Mammary epithelial cell (primary cell): ENCODE data around the gene NPY4R.
"Not testable (repeated sequence)": the region's sequence is repeated elsewhere in the genome, so short reads cannot be mapped to it uniquely, and the experiment has no call there.

Experiments
- EZH2 ChIP-seq: IDR thresholded peaks from 2 replicates; pipeline ENCODE4 v1.6.1; 2012; ENCODE audit warnings: low read length, inconsistent platforms, borderline replicate concordance
- TF ChIP-seq, protein P1 (sequence below), 2 donors: IDR thresholded peaks in 1 of 2; conservative IDR thresholded peaks in 1 of 2; 2 replicates each; pipeline ENCODE4 v1.5.1; 2011 to 2012; ENCODE audit warnings: inconsistent platforms in 2 of 2, low read length in 2 of 2, mild to moderate bottlenecking in 2 of 2, control low read depth in 1 of 2, low read depth in 1 of 2; ENCODE audit not compliant: insufficient read depth in 1 of 2; ENCODE audit errors: extremely low read depth in 1 of 2

DNA sequence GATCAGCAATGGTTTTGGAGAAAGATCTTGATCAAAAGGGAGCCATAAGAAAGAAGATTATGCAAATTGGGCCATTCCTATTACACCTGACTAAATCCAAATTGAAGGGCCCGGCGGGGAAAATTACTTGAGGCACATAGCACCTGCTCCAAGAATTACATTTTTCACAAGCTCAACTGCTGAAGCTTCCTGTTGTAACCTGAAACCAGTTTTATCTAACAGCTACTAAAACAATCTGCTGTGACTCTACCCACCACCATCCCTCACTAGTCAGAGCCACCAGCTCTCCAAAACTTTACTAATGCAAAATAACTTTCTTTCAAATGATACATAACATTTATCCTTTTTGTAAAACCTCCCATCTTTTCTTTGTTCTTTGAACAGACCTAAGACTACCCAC is 20.7 kb upstream of the NPY4R start:
- not testable (repeated sequence) for TF ChIP-seq EZH2
- TF ChIP-seq, protein P1, sequence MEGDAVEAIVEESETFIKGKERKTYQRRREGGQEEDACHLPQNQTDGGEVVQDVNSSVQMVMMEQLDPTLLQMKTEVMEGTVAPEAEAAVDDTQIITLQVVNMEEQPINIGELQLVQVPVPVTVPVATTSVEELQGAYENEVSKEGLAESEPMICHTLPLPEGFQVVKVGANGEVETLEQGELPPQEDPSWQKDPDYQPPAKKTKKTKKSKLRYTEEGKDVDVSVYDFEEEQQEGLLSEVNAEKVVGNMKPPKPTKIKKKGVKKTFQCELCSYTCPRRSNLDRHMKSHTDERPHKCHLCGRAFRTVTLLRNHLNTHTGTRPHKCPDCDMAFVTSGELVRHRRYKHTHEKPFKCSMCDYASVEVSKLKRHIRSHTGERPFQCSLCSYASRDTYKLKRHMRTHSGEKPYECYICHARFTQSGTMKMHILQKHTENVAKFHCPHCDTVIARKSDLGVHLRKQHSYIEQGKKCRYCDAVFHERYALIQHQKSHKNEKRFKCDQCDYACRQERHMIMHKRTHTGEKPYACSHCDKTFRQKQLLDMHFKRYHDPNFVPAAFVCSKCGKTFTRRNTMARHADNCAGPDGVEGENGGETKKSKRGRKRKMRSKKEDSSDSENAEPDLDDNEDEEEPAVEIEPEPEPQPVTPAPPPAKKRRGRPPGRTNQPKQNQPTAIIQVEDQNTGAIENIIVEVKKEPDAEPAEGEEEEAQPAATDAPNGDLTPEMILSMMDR (conservative IDR thresholded peaks at IDR 0.05 in 1 of 2, IDR thresholded peaks at IDR 0.05 in 1 of 2; ENCODE audit: extremely low read depth in 1 of 2, insufficient read depth in 1 of 2, low read depth in 1 of 2, low read length in 2 of 2), result not testable (repeated sequence)
